GM18505 (cell line): ENCODE results near the gene TMEM214.

ENCODE experiments used
- ATAC-seq: cut with Tn5 transposase; IDR thresholded peaks from one replicate; pipeline ENCODE4 v1.9.1; 2021; ENCODE audit not compliant: unreplicated experiment
- POLR2A ChIP-seq: IDR thresholded peaks from 4 replicates; pipeline ENCODE4 v1.6.1; 2011; ENCODE audit warnings: borderline replicate concordance; ENCODE audit not compliant: insufficient read depth, insufficient read length; ENCODE audit errors: extremely low read depth

Gene TMEM214

DNA sequence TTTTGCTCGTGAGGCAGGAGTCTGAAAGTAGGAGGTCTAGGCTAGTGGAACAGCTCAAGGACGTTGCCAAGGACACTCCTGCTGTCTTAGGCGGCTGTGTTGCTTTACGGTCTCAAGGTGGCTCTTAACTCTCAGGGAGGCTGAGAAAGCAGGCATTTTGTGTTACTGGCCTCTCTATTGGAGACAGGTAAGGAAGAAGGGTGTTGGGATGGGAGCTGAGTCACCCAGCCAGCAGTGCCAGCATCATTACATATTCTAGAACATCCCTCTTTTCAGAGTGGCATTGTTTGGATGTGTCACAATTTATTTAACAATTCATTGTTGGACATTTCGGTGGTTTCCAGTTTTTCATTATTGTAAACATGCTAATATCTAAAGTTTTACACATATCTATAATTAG, 30.8 kb upstream of the TMEM214 start:
- TF ChIP-seq POLR2A = no peak
- ATAC-seq = no peak

DNA sequence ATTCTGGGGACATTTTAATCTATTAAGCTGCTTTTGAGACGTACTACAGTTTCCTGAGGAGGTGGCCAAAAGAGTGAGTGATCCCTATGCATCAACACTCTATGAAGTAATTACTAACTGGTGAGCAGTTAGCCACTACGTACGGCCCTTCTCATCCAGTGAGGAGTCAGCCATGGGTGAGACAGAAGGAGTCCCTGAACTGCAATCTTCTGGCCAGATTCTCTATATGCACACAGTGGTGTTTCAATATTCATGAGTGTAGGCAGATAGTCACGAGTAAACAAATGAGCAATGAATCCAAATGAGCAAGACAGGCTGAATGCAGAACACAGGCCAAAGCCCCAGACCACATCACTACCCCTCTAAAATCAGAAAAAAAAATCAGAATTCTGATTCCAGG, 29.8 kb upstream of the TMEM214 start:
- no peak for TF ChIP-seq POLR2A
- ATAC-seq = no peak

DNA sequence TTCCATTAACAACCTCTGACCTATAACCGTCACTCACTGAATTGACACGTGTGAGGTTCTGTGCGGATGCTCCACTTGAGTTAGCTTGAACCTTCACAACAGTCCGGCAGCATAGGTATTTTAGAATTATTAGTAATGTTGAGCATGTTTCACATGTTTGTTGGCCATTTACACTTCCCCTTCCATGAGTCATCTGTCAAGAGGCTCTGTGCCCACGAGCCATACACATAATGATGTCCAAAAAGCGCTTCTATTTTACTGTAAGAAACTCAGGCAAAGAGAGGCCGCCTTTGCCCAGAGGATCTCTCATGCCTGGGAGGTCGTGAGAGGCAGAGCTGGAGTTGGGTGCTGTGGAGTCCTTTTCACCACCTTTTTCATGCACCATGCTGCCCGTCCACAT, 28.9 kb upstream of the TMEM214 start:
- ATAC-seq = no peak
- TF ChIP-seq POLR2A = no peak

DNA sequence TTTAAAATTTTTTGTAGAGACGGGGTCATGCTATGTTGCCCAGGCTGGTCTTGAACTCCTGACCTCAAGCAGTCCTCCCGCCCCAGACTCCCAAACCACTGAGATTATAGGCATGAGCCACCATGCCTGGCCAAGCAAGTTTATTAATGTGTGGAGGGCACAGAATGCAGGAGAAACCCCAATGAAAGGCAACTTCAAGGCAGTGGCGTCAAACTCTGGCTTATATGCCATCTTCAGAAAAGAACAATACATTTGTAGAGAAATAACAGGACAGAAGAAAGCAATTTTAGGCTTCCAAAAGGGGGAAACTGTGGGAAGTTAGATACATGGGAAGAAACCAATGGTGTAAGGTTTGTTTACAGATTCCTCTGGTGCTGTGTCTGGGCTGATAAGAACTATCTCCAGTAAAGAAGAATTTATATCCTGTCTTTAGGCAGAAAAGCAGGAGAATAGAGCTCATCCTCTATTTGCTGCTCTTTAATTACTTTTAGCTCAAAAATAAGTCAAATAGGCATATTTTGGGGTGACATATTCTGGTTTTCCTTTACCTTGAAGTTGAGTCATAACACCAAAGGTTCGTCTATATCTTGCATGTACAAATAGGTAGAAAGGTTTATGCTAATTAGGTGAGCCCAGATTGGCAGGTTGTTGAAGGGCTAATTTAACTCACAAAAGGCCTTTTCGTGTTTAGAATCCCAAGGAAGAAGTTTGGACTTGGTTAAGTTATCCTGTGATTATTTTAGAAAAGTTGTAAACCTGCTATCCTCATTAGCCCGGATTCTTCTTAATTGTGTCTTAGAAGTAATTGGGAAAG, 26.0 kb upstream of the TMEM214 start:
- ATAC-seq = no peak
- no peak for TF ChIP-seq POLR2A

DNA sequence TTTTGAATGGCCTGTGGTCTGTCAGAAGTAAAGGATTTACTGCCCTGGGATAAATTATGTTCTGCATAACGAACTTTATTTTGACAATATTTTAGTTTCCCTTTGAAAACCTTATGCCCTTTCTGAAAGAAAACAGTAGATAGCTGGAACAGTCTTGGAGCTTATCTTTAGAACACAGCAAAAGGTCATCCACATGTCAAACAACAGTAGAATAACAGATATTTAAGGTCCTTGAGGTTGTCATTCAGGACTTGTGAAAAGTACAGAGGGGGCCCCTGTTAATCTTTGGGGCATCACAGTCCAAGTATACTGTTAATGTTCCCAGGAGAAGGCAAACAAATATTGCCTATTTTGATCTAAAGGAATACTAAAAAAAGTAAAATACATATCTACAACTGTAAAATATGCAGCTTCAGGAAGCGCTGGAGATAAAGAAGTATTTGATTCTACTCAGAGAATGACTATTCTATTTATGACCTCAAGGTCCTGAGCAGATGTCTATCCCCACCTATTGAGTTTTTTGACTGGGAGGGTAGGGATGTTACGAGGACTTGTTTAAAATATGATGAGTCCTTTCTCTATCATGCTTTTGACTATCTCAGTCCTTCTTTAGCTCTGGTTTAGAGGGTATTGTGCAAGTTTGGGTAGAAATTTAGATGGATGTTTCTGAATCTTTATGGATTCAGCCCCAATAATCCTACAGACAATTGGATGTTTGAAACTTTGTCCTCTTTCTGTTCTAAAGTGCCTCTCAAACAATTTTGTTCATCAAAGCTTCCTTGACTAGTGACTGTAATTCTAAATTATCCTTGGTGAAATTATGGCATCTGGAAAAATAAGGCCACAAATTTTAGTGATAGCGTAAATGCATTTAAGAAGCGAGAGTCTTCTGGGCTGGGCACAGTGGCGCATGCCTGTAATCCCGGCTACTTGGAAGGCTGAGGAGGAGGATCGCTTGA, 25.1 kb upstream of the TMEM214 start:
- TF ChIP-seq POLR2A = no peak
- no peak for ATAC-seq

DNA sequence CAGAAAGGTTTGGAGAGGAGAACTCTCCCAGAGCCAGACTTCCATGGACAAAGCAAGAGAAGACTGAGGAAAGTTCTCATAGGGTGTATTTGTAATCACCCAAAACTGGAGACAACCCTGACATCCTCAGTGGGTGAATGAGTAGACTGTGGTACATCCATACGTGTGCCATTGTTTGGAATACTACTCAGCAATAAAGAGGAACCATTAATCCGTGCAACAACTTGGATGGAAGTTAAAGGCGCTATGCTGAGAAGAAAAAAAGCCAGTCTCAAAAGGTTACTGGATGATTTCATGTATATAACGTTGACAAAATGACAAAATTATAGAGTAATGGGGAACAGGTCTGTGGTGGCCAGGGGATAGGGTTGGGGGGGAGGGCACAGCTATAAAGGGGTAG, 24.1 kb upstream of the TMEM214 start:
- no peak for TF ChIP-seq POLR2A
- no peak for ATAC-seq

DNA sequence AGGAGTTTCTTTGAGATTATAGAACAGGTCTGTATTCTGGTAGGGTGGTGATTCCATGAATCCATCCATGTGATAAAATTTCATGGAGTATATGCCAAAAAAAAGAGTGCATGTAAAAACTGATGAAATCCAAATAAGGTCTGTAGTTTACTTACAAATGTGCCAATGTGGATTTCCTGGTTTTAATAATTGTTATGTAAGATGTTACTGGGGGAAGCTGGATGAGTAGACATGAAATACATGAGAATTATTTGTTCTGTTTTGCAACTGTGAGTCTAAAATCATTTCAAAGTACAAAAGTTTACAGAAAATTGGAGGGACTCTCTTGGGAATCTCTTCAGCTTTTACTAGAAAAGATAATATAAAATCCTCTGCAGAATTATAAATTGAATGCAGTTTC, 23.7 kb upstream of the TMEM214 start:
- no peak for TF ChIP-seq POLR2A
- no peak for ATAC-seq

DNA sequence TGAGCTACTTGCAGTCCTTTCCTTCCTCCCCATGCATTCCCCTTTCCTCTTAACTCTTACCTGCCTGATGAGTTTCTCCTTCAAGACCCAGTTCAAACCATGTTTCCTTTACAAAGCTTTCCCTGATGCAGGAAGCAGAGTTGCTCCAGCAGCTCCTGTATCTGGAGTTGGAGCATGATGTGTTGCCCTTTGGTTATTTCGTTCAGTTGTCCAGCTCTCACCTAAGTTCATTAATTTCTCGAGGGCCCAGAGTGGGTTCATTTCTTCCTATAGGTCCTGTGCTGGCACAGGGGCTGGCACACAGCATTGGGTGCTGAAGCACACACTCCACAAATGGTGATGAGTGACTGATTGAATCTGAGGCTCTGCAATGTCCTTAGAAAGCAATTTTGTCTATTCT, 23.0 kb upstream of the TMEM214 start:
- ATAC-seq = no peak

DNA sequence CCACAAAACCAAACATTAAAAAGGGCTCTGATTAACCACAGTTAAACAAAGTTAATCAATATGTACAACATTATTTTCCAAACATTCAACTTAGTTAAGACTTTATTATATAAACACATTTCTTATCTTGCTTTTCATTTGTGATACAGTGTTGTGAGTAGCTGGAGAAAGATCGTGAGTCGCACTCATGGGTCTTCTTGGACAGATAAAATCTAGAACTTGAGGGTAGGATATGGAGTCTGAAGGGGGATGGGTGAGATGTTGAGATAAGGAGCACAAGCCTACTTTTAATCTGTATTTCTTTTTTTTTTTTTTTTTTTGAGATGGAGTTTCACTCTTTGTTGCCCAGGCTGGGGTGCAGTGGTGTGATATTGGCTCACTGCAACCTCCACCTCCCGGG, 22.6 kb upstream of the TMEM214 start:
- no peak for TF ChIP-seq POLR2A
- ATAC-seq = no peak

More for the DNA sequence above, 23.0 kb upstream of the TMEM214 start:
- no peak for TF ChIP-seq POLR2A

DNA sequence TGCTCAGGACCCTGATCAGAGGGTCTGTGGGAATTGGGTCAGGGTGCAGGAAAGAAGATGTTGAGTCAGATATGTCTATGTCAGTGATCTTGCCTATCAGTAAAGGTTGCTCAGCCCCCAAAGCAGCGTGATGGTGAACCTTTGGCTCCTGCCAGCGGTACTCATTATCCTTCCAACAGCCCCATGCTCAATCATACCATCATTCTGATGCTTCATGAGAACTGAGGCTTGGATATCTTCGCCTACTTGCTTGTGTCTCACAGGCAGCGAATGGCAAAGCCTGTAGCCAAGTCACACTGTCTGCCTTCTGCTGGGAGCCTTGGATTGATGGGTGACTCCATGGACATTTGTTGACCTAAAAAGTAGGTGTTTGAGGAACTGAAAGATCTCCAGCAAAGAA, 19.0 kb upstream of the TMEM214 start:
- TF ChIP-seq POLR2A = no peak
- no peak for ATAC-seq

DNA sequence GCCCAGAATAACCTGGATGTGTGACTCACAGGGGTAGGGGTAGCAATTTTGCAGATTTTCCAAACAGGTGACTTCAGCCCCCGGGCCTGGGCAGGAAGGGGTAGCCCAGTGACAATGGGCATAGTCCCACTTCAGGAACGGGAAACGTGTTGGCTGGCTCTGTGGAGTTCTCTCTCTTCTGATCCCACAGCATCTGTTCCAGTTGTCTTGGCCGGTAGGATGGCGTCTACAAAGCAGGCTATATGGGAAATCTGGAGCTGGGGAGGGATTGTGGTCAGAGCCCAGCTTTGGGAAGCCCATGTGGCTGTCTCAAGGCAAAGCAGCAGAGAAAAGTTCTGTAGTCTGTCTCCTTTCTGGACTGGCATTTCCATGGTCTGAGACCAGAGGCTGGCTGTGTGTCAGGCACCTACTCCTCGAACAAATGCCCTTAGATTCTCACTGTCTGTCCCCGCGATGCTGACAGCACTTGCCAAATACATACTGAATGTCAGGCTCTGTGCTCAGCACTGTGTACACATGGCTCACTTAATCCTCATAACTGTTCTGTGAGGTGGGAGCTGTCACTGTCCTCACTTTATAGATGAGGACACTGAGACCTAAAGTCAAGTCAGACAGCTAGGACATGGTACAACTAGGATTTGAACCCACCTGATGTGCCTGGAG, 17.9 kb upstream of the TMEM214 start:
- no peak for ATAC-seq
- no peak for TF ChIP-seq POLR2A

DNA sequence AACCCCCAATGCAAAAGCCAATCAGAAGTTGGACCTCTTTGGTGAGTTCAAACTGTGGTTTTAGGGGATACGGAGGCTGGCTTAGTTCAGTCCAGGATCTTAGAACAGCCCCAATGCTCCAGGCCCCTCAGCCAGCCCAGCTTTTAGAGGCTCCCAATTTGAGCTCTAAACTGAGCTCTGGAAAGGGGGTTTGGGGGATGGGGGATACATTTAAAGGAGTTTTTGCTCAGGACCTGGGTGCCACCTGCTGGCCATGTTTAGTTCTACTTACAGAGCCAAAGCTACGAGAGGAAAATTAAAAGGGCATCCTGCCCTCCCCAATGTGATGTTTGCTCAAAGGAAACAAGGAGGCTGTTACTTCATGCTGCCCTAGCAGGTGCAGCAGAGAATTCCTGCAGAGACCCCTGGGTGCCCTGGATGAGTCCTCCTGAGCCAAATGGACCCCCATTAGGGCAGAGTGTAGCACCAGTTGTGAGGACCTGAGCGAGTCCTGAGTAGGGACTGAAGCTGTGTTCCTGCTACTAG, 15.9 kb upstream of the TMEM214 start:
- no peak for TF ChIP-seq POLR2A
- ATAC-seq = no peak

DNA sequence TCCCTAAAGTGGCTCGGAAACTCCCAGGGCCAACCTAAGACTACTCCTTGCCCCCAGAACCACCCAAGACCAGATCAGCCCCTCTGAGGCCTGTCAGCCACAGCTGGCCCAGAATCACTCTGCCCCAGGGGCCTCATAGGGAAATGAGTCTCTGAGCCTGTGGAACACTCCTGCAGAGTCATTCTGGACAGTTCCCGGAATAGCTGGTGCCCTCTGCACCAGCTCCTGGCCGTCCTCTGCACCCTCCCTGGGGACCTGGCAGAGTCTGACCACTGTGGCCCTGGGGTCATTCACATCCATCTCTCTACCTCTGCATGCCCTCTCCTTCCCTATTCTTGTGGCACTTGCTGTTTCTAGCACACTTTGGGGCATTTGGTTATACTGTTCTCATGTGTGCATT, 14.6 kb upstream of the TMEM214 start:
- TF ChIP-seq POLR2A = no peak
- no peak for ATAC-seq
